Measurements from ENCODE around the gene NAGLU. TPM values are rescaled to one million over a fixed set of nuclear protein-coding genes. Genes with fewer than 3 reads are reported as not detected.

Gene NAGLU
- total and polyA plus RNA-seq, 2 of the 13 experiments (the other 11 are each of a cell fraction or from before 2014, with no cell fraction given) = 28.2 to 40.1 TPM

- TF ChIP-seq ZNF773 (CRISPR knock-in tag; IDR thresholded peaks at IDR 0.05; ENCODE audit: borderline replicate concordance) = peak; percentile 42; the same call in 1 of the 2 replicates
- no peak for TF ChIP-seq ZBTB10 (CRISPR knock-in tag; IDR thresholded peaks at IDR 0.05; ENCODE audit: borderline replicate concordance)
- no peak for TF ChIP-seq ZNF205 (CRISPR knock-in tag; IDR thresholded peaks at IDR 0.05)
- no peak for TF ChIP-seq SNAPC2 (CRISPR knock-in tag; IDR thresholded peaks at IDR 0.05)
- no peak for TF ChIP-seq ISX (CRISPR knock-in tag; conservative IDR thresholded peaks at IDR 0.05)
- no peak for TF ChIP-seq SMC3 (IDR thresholded peaks at IDR 0.05; ENCODE audit: low read length)
- no peak for TF ChIP-seq ELF3 (CRISPR knock-in tag; IDR thresholded peaks at IDR 0.05)
- TF ChIP-seq PRDM10 (CRISPR knock-in tag; IDR thresholded peaks at IDR 0.05; ENCODE audit: low read depth) = 0 out of 2 replicates have a peak, but pooled peaks have one; percentile 27
- no peak for TF ChIP-seq ZNF557 (CRISPR knock-in tag; IDR thresholded peaks at IDR 0.05)
- no peak for TF ChIP-seq MNT (IDR thresholded peaks at IDR 0.05)
- no peak for TF ChIP-seq ELF1 (CRISPR knock-in tag; IDR thresholded peaks at IDR 0.05)
- no peak for TF ChIP-seq CREM (IDR thresholded peaks at IDR 0.05)
- no peak for TF ChIP-seq CREM (CRISPR knock-in tag; IDR thresholded peaks at IDR 0.05)
- no peak for TF ChIP-seq ZNF430 (CRISPR knock-in tag; IDR thresholded peaks at IDR 0.05)
- TF ChIP-seq, protein P1, sequence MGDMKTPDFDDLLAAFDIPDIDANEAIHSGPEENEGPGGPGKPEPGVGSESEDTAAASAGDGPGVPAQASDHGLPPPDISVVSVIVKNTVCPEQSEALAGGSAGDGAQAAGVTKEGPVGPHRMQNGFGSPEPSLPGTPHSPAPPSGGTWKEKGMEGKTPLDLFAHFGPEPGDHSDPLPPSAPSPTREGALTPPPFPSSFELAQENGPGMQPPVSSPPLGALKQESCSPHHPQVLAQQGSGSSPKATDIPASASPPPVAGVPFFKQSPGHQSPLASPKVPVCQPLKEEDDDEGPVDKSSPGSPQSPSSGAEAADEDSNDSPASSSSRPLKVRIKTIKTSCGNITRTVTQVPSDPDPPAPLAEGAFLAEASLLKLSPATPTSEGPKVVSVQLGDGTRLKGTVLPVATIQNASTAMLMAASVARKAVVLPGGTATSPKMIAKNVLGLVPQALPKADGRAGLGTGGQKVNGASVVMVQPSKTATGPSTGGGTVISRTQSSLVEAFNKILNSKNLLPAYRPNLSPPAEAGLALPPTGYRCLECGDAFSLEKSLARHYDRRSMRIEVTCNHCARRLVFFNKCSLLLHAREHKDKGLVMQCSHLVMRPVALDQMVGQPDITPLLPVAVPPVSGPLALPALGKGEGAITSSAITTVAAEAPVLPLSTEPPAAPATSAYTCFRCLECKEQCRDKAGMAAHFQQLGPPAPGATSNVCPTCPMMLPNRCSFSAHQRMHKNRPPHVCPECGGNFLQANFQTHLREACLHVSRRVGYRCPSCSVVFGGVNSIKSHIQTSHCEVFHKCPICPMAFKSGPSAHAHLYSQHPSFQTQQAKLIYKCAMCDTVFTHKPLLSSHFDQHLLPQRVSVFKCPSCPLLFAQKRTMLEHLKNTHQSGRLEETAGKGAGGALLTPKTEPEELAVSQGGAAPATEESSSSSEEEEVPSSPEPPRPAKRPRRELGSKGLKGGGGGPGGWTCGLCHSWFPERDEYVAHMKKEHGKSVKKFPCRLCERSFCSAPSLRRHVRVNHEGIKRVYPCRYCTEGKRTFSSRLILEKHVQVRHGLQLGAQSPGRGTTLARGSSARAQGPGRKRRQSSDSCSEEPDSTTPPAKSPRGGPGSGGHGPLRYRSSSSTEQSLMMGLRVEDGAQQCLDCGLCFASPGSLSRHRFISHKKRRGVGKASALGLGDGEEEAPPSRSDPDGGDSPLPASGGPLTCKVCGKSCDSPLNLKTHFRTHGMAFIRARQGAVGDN (CRISPR knock-in tag; IDR thresholded peaks at IDR 0.05) = no peak
- TF ChIP-seq RFX3 (CRISPR knock-in tag; IDR thresholded peaks at IDR 0.05) = no peak
Measured at GRCh38 chr17:42577140-42577531, 41.1 kb downstream of the NAGLU start (continued).

Data from HepG2 (cell line).